Urinary bladder (tissue), 4 donors: ENCODE results near the gene MSRB1. TPM values are rescaled to one million over a fixed set of nuclear protein-coding genes. Genes with fewer than 3 reads are reported as not detected.
"Not testable (repeated sequence)": the region's sequence is repeated elsewhere in the genome, so short reads cannot be mapped to it uniquely, and the experiment has no call there.

Source experiments
- DNase-seq: peaks from one replicate; pipeline ENCODE4 v3.0.0-alpha.2; 2015; ENCODE audit errors: extremely low spot score
- H3K27ac ChIP-seq: one replicate; pipeline ENCODE4 v1.5.1; 2013; ENCODE audit warnings: low read depth, mild to moderate bottlenecking, moderate library complexity
- H3K36me3 ChIP-seq: one replicate; pipeline ENCODE4 v1.6.1; 2013; ENCODE audit warnings: mild to moderate bottlenecking, moderate library complexity; ENCODE audit not compliant: insufficient read depth
- H3K4me1 ChIP-seq: one replicate; pipeline ENCODE4 v1.6.1; 2013; ENCODE audit warnings: mild to moderate bottlenecking, moderate library complexity; ENCODE audit not compliant: insufficient read depth
- H3K4me3 ChIP-seq: one replicate; pipeline ENCODE4 v1.5.1; 2013; ENCODE audit warnings: low read depth, low read length
- WGBS: extraction: QIAGEN DNeasy Blood & Tissue Kit; methylation state at CpG from one replicate; pipeline ENCODE4 v1.1.7; 2013; 5-methylcytosine and 5-hydroxymethylcytosine counted together
- polyA plus RNA-seq: library from polyadenylated mRNA; stranded (reverse); fragments of 200-250 nt; gene quantifications from one replicate; pipeline ENCODE4 v1.2.3, GENCODE V29; 2013
- total RNA-seq: library from RNA; depleted of rRNA; stranded (reverse); fragments of >200 nt; gene quantifications from one replicate; pipeline ENCODE4 v1.2.3, GENCODE V29; 2014
- donor health status: healthy with polysubstance abuse.
- donor health status: healthy.

The MSRB1 gene
- total and polyA plus RNA-seq, 2 donors = 4.0 to 107 TPM

DNA sequence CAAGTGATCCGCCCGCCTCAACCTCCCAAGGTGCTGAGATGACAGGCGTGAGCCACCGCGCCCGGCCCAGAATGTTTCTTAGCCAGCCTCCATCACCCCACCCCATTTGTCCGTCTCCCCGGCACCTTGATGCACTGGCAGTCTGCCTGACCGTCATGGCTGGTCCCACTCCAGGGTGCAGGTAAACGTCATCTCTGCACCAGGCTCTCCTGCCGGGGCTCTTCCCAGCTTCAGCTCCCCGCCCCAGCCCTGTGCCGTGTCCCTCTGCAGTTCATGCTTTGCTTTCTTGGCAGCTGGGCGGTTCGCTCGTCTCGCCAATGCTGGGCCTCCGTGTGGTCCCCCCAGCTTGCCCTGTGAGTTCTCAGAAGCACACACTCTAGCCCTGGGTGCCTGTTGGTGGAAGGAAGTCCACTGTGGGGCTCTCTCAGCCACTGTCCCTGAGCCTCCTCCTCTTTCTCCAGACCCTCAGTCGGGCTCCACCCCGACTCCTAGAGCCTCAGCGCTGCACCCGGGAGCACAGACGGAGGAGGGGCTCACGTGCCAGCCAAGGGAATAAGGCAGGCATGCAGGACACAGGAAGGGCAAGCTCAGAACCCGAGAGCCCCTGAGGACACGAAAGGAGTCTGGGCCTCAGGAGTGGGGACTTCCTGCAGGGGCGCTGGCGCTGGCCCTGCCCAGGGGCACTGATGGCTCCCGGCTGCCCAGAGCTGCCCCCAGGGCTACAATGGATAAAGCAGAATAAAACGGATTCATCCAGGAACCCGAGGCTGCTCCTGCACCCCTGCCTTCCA, 36.7 kb downstream of the MSRB1 start:
- no peaks in the 10 kb centered on the region for H3K36me3 ChIP-seq
- no peak overlapping the region for H3K27ac ChIP-seq
- 42% methylated on average over 31 of the region's 31 CpGs for WGBS
- no peaks in the 10 kb centered on the region for H3K4me1 ChIP-seq
- no peak overlapping the region for H3K4me3 ChIP-seq
- DNase-seq = no peak

DNA sequence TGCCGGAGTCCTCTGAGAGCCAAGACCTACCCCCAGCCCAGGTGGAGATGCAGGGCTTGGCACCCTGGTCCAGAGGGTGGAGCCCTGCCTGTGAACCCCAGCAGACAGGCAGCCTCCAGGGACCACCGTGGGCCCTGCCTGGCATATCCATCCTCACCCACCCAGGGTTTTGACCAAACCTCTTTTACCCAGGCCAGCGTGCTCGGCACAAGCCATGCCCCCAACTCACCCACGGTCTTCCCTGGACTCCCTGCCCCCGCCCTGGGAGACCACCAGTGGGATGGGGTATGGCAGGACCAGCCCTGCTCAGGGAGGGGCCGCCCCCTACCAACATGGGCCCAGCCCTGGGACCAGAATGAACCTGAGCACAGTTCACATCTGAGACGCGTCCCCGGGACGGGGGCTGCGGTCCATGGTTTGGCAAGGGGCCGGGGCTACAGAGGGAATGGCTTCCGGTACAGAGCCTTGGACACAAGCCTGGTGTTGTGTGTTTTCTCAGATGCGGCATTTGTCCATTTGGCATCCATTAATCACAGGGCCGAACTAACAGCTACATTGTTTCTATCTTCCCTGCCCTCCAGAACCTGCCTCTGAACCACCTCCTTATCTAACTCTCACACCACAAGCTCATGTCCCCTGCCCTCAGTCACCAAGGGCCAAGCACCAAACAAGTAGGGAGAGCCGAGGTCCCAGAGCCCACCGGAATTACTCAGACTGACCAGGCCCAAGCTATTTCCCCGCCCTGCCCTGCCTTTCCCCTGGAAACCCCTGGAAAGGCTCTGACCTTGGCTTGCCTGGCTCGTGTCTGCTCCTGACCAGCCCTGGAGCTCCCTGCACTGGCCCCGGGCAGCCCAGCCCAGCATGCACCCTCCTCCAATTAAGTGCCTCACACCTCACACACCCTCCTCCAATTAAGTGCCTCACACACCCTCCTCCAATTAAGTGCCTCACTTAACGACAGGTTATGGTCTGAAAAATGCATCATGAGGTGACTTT, 38.9 kb downstream of the MSRB1 start:
- 62% methylated on average over 22 of the region's 22 CpGs for WGBS
- DNase-seq = no peak

DNA sequence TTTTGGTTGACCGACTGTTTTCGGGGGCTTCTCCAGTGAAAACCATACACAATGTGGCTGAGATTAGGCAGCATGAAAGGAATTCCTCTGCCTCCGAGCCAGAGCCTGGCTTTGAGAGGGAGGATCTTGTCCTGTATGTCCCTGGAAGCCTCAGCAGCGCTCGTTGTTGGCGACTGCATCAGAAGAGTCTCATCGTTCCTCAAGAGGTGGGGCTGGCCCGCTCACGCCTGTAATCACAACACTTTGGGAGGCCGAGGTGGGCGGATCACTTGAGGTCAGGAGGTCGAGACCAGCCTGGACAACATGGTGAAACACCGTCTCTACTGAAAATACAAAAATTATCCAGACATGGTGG, 39.8 kb downstream of the MSRB1 start:
- no peaks in the 10 kb centered on the region for H3K36me3 ChIP-seq
- 49% methylated on average over 13 of the region's 13 CpGs for WGBS
- no peak overlapping the region for H3K4me3 ChIP-seq
- H3K4me1 ChIP-seq = no peaks in the 10 kb centered on the region
- H3K27ac ChIP-seq = no peak overlapping the region
- DNase-seq = no peak

More for the DNA sequence above, 38.9 kb downstream of the MSRB1 start:
- Histone ChIP-seq H3K36me3 (no peaks in the 10 kb centered on the region), H3K4me3 (no peak overlapping the region), H3K27ac (no peak overlapping the region), H3K4me1 (no peaks in the 10 kb centered on the region)

DNA sequence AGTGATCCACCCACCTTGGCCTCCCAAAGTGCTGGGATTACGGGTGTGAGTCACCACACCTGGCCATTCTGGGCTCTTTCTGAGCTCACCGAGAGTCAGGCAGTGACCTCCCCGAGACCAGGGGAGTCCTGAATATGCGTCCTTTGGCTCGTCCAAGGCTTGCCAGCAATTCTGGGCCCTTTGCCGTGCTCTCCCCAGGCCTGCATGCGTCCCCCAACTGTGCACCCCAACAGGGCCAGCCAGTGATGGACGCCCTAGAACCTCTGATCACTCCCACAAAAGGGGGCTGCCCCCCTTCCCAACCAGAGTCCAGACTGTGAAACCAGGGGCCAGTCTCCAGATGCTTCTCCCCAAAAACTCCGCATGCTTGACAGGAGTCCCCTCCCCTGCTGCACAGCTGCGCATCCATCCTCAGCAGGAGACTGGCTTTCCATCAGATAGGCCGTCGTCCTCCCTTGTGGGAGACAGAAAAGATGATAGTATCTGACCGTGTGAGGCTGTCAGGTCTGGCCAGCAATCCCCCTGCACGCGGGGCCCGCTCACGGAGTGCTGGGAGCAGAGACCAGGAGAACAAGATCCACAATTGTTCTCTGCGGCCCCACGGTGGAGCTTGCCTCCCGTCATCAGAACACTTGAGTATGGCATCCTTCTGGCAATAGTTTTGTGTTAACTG, 40.3 kb downstream of the MSRB1 start:
- WGBS = 67% methylated on average over 20 of the region's 20 CpGs

DNA sequence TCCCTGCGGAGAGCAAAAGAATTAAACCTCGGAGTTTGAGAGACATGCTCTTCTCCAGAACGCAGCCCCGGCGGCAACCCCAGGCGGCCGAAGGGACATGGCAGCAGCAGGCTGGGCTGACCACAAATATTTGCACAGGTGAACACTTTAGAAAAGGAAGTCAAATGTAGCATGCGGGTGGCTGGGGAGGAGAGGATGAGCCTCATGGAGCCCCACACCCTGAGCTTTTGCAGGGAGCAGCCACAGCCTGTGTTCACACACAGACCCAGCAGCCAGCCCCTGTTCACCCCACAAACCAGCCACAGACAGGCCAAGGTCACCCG, 42.6 kb downstream of the MSRB1 start:
- WGBS = 87% methylated on average over 9 of the region's 9 CpGs
- H3K4me1 ChIP-seq = no peaks in the 10 kb centered on the region
- no peaks in the 10 kb centered on the region for H3K36me3 ChIP-seq
- no peak overlapping the region for H3K4me3 ChIP-seq
- no peak overlapping the region for H3K27ac ChIP-seq
- DNase-seq = no peak

More for the DNA sequence above, 40.3 kb downstream of the MSRB1 start:
- Histone ChIP-seq H3K4me1 (no peaks in the 10 kb centered on the region), H3K36me3 (no peaks in the 10 kb centered on the region), H3K27ac (no peak overlapping the region), H3K4me3 (no peak overlapping the region)
- DNase-seq = no peak

DNA sequence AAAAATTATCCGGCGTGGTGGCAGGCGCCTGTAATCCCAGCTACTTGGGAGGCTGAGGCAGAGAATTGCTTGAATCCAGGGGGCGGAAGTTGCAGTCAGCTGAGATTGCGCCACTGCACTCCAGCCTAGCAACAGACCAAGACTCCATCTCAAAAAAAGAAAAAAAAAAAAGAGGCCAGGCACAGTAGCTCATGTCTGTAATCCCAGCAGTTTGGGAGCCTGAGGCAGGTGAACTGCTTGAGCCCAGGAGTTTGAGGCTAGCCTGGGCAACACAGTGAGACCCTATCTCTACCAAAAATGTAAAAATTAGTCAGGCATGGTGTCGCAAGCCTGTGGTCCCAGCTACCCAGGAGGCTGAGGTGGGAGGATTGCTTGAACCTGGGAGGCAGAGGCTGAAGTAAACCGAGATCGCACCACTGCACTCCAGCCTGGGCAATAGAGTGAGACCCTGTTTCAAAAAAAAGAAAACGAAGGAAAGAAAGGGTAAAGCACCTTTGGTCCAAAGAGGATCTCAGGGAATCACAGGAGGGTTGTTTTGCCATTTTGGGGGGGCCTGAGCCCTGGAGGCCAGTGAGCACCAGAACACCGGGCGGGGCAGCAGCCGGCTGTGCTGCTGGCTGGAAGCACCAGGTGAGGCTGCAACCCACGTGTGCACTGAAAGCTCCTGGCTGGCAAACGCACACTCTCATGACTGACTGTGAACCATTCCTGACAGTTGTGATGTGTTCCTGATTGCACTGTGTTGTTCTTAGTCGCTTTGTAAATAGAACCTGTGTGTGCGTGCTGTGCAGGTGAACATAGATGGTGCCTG, 43.2 kb downstream of the MSRB1 start:
- Histone ChIP-seq H3K27ac (no peak overlapping the region), H3K36me3 (no peaks in the 10 kb centered on the region), H3K4me3 (no peak overlapping the region), H3K4me1 (no peaks in the 10 kb centered on the region)
- WGBS = 85% methylated on average over 16 of the region's 16 CpGs
- DNase-seq = no peak

DNA sequence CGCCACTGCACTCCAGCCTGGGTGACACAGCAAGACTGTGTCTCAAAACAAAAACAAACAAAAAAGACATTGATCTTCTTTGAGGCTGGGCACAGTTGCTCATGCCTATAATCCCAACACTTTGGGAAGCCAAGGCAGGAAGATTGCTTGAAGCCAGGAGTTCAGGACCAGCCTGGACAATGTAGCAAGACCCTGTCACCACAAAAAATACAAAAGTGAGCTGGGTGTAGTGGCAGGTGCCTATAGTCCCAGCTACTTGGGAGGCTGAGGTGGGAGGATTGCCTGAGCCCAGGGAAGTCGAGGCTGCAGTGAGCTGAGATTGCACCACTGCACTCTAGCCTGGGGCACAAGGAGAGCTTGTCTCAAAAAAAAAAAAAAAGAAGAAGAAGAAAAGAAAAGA, 45.3 kb downstream of the MSRB1 start:
- not testable (repeated sequence) for DNase-seq, H3K36me3 ChIP-seq, H3K4me3 ChIP-seq, H3K27ac ChIP-seq, H3K4me1 ChIP-seq
- WGBS = 85% methylated on average over 2 of the region's 2 CpGs

DNA sequence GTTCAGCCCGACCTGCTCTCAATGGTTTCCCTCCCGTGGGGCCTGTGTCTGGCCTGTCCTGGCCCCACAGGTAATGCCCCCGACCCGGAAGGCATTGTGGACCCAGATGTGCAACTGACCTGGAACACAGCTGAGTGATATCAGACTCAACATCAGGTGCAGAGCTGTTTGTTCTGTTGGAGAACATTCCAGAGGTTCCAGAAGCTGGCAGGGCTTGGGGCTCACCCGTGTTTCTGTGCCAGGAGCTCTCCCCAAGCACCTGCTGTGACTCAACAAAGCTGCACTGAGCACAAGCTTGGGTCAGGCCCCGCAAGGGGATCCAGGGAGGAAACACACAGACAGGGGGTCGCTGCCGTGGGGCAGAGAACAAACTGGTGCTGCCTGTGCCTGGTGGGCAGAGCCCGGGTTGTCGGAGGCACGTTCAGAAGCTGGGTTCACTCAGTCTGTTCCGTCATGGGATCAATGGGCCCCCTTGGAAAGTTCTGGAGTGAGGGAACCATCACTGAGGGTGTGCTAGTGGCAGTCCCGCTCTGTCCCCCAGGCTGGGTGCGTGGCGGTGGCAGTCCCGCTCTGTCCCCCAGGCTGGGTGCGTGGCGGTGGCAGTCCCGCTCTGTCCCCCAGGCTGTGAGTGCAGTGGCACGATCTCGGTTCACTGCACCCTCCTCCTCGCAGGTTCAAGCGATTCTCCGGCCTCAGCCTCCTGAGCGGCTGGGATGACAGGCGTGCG, 46.9 kb downstream of the MSRB1 start:
- Histone ChIP-seq H3K4me3 (no peak overlapping the region), H3K27ac (no peak overlapping the region), H3K4me1 (no peaks in the 10 kb centered on the region), H3K36me3 (no peaks in the 10 kb centered on the region)
- no peak for DNase-seq
- 76% methylated on average over 27 of the region's 27 CpGs for WGBS

DNA sequence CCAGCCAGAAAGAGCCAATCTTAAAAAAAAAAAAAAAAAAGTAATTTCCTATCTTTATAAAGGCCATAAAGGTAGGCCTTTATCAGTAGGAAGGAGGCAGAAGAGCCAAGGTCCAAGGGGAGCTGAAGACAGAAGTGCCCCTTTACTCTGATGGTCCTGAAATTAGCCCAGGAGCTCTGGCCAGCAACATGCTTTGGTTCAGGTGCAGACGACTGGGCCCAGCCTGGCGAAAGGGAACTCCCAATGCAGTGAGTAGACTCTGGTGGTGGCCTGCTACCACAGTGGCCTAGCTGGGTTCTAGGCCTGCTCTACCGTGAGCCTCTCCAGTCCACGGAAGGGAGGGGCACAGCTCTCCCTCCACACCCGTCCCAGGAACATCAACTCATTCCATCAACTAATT, 47.9 kb downstream of the MSRB1 start:
- WGBS = 82% methylated on average over 5 of the region's 5 CpGs
- Histone ChIP-seq H3K4me3 (no peak overlapping the region), H3K27ac (no peak overlapping the region), H3K36me3 (no peaks in the 10 kb centered on the region), H3K4me1 (no peaks in the 10 kb centered on the region)
- DNase-seq = no peak

DNA sequence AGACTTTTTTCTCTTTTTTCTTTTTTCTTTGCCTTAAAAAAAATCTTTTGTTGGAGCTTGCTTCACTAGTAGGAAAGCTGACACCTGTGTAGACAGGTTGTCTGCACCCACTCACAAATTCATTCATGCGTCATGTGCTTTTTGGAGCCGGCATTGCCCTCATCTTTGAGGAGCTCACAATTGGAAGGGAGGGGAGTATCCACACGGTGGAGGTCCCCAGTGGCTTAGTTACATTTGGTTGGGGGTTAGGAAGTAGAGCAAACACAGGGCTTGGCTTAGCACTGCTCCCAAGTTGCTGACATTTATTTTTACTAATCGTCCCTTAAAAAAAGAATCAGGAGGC, 52.3 kb downstream of the MSRB1 start:
- Histone ChIP-seq H3K36me3 (no peaks in the 10 kb centered on the region), H3K4me3 (no peak overlapping the region), H3K4me1 (no peaks in the 10 kb centered on the region), H3K27ac (no peak overlapping the region)
- no peak for DNase-seq
- WGBS = 41% methylated on average over 4 of the region's 4 CpGs

DNA sequence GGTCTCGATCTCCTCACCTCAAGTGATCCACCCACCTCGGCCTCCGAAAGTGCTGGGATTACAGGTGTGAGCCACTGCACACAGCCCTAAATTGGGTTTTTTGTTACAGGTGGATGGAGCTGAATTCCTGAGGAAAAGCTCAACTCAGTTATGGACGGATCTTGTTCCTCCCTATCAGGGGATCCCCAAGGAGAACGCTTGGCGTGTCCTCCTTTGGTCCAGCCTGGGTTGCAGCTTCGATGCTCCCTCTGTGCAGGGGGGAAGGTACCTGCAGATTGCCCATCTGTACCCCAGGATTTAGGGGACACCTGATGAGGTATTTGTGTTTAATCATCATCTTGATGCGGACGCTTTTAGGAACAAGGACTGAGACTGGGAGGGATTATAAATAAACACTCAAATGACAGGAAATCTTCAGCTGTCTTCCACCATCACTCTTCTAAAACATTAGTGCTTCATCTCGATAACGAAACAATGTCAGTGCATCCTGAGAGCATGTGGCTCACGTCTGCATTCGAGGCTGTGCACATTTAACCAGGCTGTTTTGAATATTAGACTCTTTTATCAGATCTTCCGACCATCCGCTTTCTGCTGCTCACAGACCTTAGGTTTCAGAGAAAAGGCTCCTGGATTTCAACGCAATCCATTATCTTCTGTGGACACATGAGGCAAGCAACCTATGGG, 52.8 kb downstream of the MSRB1 start:
- no peaks in the 10 kb centered on the region for H3K4me1 ChIP-seq
- no peak overlapping the region for H3K27ac ChIP-seq
- DNase-seq = no peak
- no peaks in the 10 kb centered on the region for H3K36me3 ChIP-seq
- no peak overlapping the region for H3K4me3 ChIP-seq
- 64% methylated on average over 16 of the region's 16 CpGs for WGBS
